HepG2 (cell line): ENCODE results near the gene HDAC10. TPM values are rescaled to one million over a fixed set of nuclear protein-coding genes. Genes with fewer than 3 reads are reported as not detected.

Source experiments
- ARNTL ChIP-seq: sonication (generic); formaldehyde crosslinking; IDR thresholded peaks from 2 replicates; pipeline ENCODE4 v1.4.0; 2020; ENCODE audit warnings: mild to moderate bottlenecking, missing genetic modification reagents
- ETV5 ChIP-seq: IDR thresholded peaks from 2 replicates; pipeline ENCODE4 v1.6.1; 2018; ENCODE audit warnings: missing biosample characterization, missing genetic modification reagents, inconsistent platforms, borderline replicate concordance
- GABPA ChIP-seq, 2 experiments: IDR thresholded peaks; 2 replicates each; pipeline ENCODE4 v1.6.1; 2011 to 2016; ENCODE audit warnings: low read depth in 2 of 2, low read length in 1 of 2, missing biosample characterization in 1 of 2, missing genetic modification characterization in 1 of 2
- MEIS2 ChIP-seq: sonication (generic); formaldehyde crosslinking; IDR thresholded peaks from 2 replicates; pipeline ENCODE4 v1.9.0; 2021; ENCODE audit warnings: mild to moderate bottlenecking, missing genetic modification reagents
- MZF1 ChIP-seq: sonication (generic); formaldehyde crosslinking; IDR thresholded peaks from 2 replicates; pipeline ENCODE4 v1.8.1; 2023; ENCODE audit warnings: mild to moderate bottlenecking, missing genetic modification reagents, borderline replicate concordance
- NONO ChIP-seq, 2 experiments: fragments of 450-650 bp in 1 of 2; sonication (generic) in 1 of 2; formaldehyde crosslinking in 1 of 2; IDR thresholded peaks in 1 of 2; conservative IDR thresholded peaks in 1 of 2; 2 replicates each; pipeline versions ENCODE4 v1.6.1 to v1.8.0; 2017 to 2022; ENCODE audit warnings: mild to moderate bottlenecking in 1 of 2, missing genetic modification reagents in 1 of 2, moderate library complexity in 1 of 2
- PCBP1 ChIP-seq: fragments of 200-400 bp; formaldehyde crosslinking; IDR thresholded peaks from 2 replicates; pipeline ENCODE4 v1.6.1; 2017; ENCODE audit warnings: mild to moderate bottlenecking, low read depth, low read length, borderline replicate concordance
- PHF8 ChIP-seq: sonication (generic); formaldehyde crosslinking; IDR thresholded peaks from 2 replicates; pipeline ENCODE4 v1.5.0; 2020; ENCODE audit warnings: missing genetic modification reagents
- POLR2AphosphoS5 ChIP-seq: IDR thresholded peaks from 2 replicates; pipeline ENCODE4 v1.6.1; 2012; ENCODE audit warnings: low read depth, low read length
- SP2 ChIP-seq: sonication (generic); formaldehyde crosslinking; IDR thresholded peaks from 2 replicates; pipeline ENCODE4 v1.5.1; 2020; ENCODE audit warnings: mild to moderate bottlenecking, missing genetic modification reagents
- SRY ChIP-seq: sonication (generic); formaldehyde crosslinking; IDR thresholded peaks from 2 replicates; pipeline ENCODE4 v1.8.0; 2022; ENCODE audit warnings: mild to moderate bottlenecking, missing genetic modification reagents
- YY1 ChIP-seq: IDR thresholded peaks from 2 replicates; pipeline ENCODE4 v1.6.1; 2011; ENCODE audit warnings: low read length, low read depth, moderate library complexity, mild to moderate bottlenecking; ENCODE audit not compliant: insufficient read depth, insufficient replicate concordance
- ZFX ChIP-seq: sonication (generic); formaldehyde crosslinking; IDR thresholded peaks from 2 replicates; pipeline ENCODE4 v1.4.0; 2020; ENCODE audit warnings: mild to moderate bottlenecking, low read depth, missing genetic modification reagents, moderate library complexity
- ZNF224 ChIP-seq: sonication (generic); formaldehyde crosslinking; IDR thresholded peaks from 2 replicates; pipeline ENCODE4 v1.5.0; 2020; ENCODE audit warnings: mild to moderate bottlenecking, missing genetic modification reagents
- ZNF543 ChIP-seq: sonication (generic); formaldehyde crosslinking; IDR thresholded peaks from 2 replicates; pipeline ENCODE4 v1.4.0; 2020; ENCODE audit warnings: mild to moderate bottlenecking, missing genetic modification reagents
- ZNF558 ChIP-seq: sonication (generic); formaldehyde crosslinking; IDR thresholded peaks from 2 replicates; pipeline ENCODE4 v1.9.0; 2022; ENCODE audit warnings: mild to moderate bottlenecking, missing genetic modification reagents, borderline replicate concordance
- ZNF605 ChIP-seq: sonication (generic); formaldehyde crosslinking; IDR thresholded peaks from 2 replicates; pipeline ENCODE4 v1.8.0; 2022; ENCODE audit warnings: mild to moderate bottlenecking, missing genetic modification reagents
- polyA plus RNA-seq, 8 experiments: library from polyadenylated mRNA; depleted of rRNA in 3 of 8; stranded (reverse) in 7 of 8; unstranded in 1 of 8; fragments of >200 nt; fragmentation: Illumina TruSeq in 4 of 8; extraction: Trizol in 4 of 8; gene quantifications; 2 replicates each; pipeline versions ENCODE4 v1.2.1 to v1.2.3, GENCODE V29; 2011 to 2016; ENCODE audit warnings: low read depth in 4 of 8, missing spikeins in 1 of 8, mixed read lengths in 1 of 8; ENCODE audit not compliant: insufficient read depth in 1 of 8
- total RNA-seq, 5 experiments: library from RNA; depleted of rRNA; stranded (reverse); fragments of >200 nt; fragmentation: Illumina TruSeq; extraction: Trizol; gene quantifications; 2 replicates each; pipeline ENCODE4 v1.2.3, GENCODE V29; 2016; ENCODE audit warnings: low read depth in 1 of 5
- TF ChIP-seq, protein P1 (sequence below): sonication (generic); formaldehyde crosslinking; IDR thresholded peaks from 2 replicates; pipeline ENCODE4 v1.5.1; 2020; ENCODE audit warnings: mild to moderate bottlenecking, missing genetic modification reagents, moderate library complexity
- TF ChIP-seq, protein P2 (sequence below): sonication (generic); formaldehyde crosslinking; IDR thresholded peaks from 2 replicates; pipeline ENCODE4 v1.8.0; 2022; ENCODE audit warnings: missing genetic modification reagents, mild to moderate bottlenecking, inconsistent platforms, borderline replicate concordance
- TF ChIP-seq, protein P3 (sequence below): sonication (generic); formaldehyde crosslinking; IDR thresholded peaks from 2 replicates; pipeline ENCODE4 v1.5.1; 2020; ENCODE audit warnings: missing genetic modification reagents, mild to moderate bottlenecking, borderline replicate concordance
- TF ChIP-seq, protein P4 (sequence below): IDR thresholded peaks from 2 replicates; pipeline ENCODE4 v1.6.1; 2016; ENCODE audit warnings: control low read depth

HDAC10 gene
- total and polyA plus RNA-seq, 2 of the 13 experiments (the other 11 are each of a cell fraction or from before 2014, with no cell fraction given), result 13.9 to 14.9 TPM

DNA sequence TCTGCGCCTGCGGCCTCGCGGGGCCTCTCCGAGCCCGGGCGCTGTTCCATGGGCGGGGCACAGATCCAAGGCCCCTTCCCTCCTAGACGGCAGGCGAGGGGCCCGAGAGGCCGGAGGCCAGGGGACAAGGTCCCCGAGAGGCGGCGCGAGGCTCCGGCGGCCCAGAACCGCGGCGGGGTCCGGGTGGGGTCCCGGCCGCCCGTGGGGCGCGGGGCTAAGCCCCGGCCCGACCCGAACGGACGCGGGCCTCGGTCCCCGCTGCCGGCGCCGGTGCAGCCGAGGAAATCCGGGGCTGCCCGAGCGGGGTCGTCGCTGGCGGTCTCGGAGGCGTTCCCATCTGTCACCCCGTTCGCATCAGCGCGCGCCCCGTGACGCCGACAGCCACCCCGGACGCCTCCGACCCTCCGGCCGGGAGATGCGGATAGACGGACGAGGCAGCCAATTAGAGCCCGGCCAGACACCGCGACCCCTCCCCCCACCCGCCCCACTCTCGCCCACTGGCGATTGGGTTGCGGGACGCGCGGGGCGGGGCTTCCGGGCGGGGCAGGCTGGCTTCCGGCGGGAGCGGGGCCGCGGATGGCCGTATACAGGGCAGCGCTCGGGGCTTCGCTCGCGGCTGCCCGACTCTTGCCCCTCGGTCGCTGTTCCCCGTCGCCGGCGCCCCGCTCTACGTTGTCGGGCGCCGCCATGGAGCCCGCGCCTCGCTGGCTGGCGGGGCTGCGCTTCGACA is 50.4 kb downstream of the HDAC10 start, which contains the start of gene SELENOO (continued):
- TF ChIP-seq SRY (CRISPR knock-in tag) (0 out of 2 replicates have a peak, but pooled peaks have one; percentile 19), POLR2AphosphoS5 (peak; percentile 56), NONO (IDR thresholded peaks at IDR 0.05) (no peak), NONO (CRISPR knock-in tag; conservative IDR thresholded peaks at IDR 0.05) (peak; percentile 54; the same call in 1 of the 2 replicates), ZNF543 (0 out of 2 replicates have a peak, but pooled peaks have one; percentile 43), ZNF224 (CRISPR knock-in tag) (peak; percentile 31; the same call in 1 of the 2 replicates), YY1 (peak; percentile 73), MEIS2 (CRISPR knock-in tag) (peak; percentile 17; the same call in 1 of the 2 replicates), SP2 (CRISPR knock-in tag) (peak; percentile 94), ARNTL (CRISPR knock-in tag) (0 out of 2 replicates have a peak, but pooled peaks have one; percentile 20), ETV5 (CRISPR knock-in tag) (no peak), MZF1 (CRISPR knock-in tag) (no peak), GABPA (IDR thresholded peaks at IDR 0.05; ENCODE audit: low read depth, low read length) (peak; percentile 88), GABPA (CRISPR knock-in tag; IDR thresholded peaks at IDR 0.05; ENCODE audit: low read depth) (peak; percentile 89), ZFX (peak; percentile 80), PCBP1 (0 out of 2 replicates have a peak, but pooled peaks have one; percentile 34), ZNF605 (CRISPR knock-in tag) (0 out of 2 replicates have a peak, but pooled peaks have one; percentile 33), PHF8 (CRISPR knock-in tag) (peak; percentile 44; the same call in 1 of the 2 replicates), ZNF558 (CRISPR knock-in tag) (peak; percentile 58; the same call in 1 of the 2 replicates)
- TF ChIP-seq, protein P1, sequence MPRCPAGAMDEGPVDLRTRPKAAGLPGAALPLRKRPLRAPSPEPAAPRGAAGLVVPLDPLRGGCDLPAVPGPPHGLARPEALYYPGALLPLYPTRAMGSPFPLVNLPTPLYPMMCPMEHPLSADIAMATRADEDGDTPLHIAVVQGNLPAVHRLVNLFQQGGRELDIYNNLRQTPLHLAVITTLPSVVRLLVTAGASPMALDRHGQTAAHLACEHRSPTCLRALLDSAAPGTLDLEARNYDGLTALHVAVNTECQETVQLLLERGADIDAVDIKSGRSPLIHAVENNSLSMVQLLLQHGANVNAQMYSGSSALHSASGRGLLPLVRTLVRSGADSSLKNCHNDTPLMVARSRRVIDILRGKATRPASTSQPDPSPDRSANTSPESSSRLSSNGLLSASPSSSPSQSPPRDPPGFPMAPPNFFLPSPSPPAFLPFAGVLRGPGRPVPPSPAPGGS (CRISPR knock-in tag), result 0 out of 2 replicates have a peak, but pooled peaks have one; percentile 13
- TF ChIP-seq, protein P2, sequence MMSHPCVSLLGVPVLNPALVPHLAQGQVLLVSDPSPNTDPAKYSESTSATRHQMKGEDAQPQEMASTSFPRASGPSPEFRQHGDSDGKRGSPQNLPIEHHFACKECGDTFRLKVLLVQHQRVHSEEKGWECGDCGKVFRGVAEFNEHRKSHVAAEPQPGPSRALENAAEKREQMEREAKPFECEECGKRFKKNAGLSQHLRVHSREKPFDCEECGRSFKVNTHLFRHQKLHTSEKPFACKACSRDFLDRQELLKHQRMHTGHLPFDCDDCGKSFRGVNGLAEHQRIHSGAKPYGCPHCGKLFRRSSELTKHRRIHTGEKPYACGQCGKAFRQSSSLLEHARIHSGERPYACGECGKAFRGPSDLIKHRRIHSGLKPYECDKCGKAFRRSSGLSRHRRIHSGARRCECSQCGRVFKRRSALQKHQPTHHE (CRISPR knock-in tag), result peak; percentile 55; the same call in 1 of the 2 replicates
- TF ChIP-seq, protein P3, sequence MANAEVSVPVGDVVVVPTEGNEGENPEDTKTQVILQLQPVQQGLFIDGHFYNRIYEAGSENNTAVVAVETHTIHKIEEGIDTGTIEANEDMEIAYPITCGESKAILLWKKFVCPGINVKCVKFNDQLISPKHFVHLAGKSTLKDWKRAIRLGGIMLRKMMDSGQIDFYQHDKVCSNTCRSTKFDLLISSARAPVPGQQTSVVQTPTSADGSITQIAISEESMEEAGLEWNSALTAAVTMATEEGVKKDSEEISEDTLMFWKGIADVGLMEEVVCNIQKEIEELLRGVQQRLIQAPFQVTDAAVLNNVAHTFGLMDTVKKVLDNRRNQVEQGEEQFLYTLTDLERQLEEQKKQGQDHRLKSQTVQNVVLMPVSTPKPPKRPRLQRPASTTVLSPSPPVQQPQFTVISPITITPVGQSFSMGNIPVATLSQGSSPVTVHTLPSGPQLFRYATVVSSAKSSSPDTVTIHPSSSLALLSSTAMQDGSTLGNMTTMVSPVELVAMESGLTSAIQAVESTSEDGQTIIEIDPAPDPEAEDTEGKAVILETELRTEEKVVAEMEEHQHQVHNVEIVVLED (CRISPR knock-in tag), result peak; percentile 76; the same call in 1 of the 2 replicates
- TF ChIP-seq, protein P4, sequence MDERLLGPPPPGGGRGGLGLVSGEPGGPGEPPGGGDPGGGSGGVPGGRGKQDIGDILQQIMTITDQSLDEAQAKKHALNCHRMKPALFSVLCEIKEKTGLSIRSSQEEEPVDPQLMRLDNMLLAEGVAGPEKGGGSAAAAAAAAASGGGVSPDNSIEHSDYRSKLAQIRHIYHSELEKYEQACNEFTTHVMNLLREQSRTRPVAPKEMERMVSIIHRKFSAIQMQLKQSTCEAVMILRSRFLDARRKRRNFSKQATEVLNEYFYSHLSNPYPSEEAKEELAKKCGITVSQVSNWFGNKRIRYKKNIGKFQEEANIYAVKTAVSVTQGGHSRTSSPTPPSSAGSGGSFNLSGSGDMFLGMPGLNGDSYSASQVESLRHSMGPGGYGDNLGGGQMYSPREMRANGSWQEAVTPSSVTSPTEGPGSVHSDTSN (CRISPR knock-in tag), result peak; percentile 88
